ENCODE measurements around the gene TBC1D20. TPM values are rescaled to one million over a fixed set of nuclear protein-coding genes. Genes with fewer than 3 reads are reported as not detected.

The TBC1D20 gene
- total RNA-seq, 1 experiment from 2014 or later, result 32.3 TPM

- no peak for ATAC-seq
- H3K4me3 ChIP-seq (replicated peaks in 1 of 2; ENCODE audit: low read depth in 1 of 2, low read length in 2 of 2), result no peak overlapping the region
These were observed 17.2 kb upstream of the TBC1D20 start for GRCh38 chr20:479487-479886.

More at GRCh38 chr20:479487-479886, 17.2 kb upstream of the TBC1D20 start:
- no peak overlapping the region for H3K9ac ChIP-seq (ENCODE audit: low read length)
- H3K27ac ChIP-seq (ENCODE audit: low read depth, low read length), result no peak overlapping the region
- ChIA-PET POLR2A (no interaction called here), RAD21 (ENCODE audit: low non-redundant PET in 1 of 2, low total read pairs in 2 of 2, uncharacterized antibody in 2 of 2, unreplicated experiment in 2 of 2) (no interaction called here), CTCF (interaction anchor here (3.4 kb wide), 1 partner anchor 124 kb away, joined by 14 read pairs; no protein-coding TSS in a partner anchor)
- peaks cover 40 to 45% of the 10 kb centered on the region in 2 experiments for H3K36me3 ChIP-seq (ENCODE audit: control insufficient read depth in 1 of 2, insufficient read depth in 2 of 2, low read length in 2 of 2)
- no peaks in the 10 kb centered on the region for H3K4me1 ChIP-seq (ENCODE audit: control insufficient read depth in 1 of 2, insufficient read depth in 2 of 2, low read length in 2 of 2)
- TF ChIP-seq CTCF (IDR thresholded peaks at IDR 0.05 in 2 of 3, conservative IDR thresholded peaks at IDR 0.05 in 1 of 3; ENCODE audit: borderline replicate concordance in 1 of 3, insufficient read depth in 1 of 3, low read depth in 2 of 3, low read length in 2 of 3), result no peak
- TF ChIP-seq REST (IDR thresholded peaks at IDR 0.05; ENCODE audit: low read depth), result no peak
- TF ChIP-seq EZH2phosphoT487 (IDR thresholded peaks at IDR 0.05; ENCODE audit: borderline replicate concordance), result no peak
- no peak for TF ChIP-seq POLR2A (IDR thresholded peaks at IDR 0.05; ENCODE audit: borderline replicate concordance, extremely low read depth, insufficient read depth, insufficient read length)
- TF ChIP-seq SRF (IDR thresholded peaks at IDR 0.05; ENCODE audit: low read depth), result no peak
- no peak for TF ChIP-seq EZH2 (IDR thresholded peaks at IDR 0.05)
- no peak for TF ChIP-seq ZNF274 (IDR thresholded peaks at IDR 0.05; ENCODE audit: low read depth, low read length)
- TF ChIP-seq JUND (IDR thresholded peaks at IDR 0.05), result no peak
- H4K20me1 ChIP-seq (ENCODE audit: insufficient read depth), result no peaks in the 10 kb centered on the region
- no peaks in the 10 kb centered on the region for H3K9me2 ChIP-seq (ENCODE audit: insufficient read depth)
- H3K4me2 ChIP-seq (ENCODE audit: low read length), result no peak overlapping the region
- no peak overlapping the region for H2AFZ ChIP-seq (ENCODE audit: low read depth, low read length, poor library complexity, severe bottlenecking)
- intact Hi-C loops (cut with micrococcal nuclease), result loop anchor here (1.0 kb wide), 1 partner anchor 125 kb away; no protein-coding TSS in a partner anchor
- H3K9me3 ChIP-seq (ENCODE audit: control insufficient read depth in 1 of 2, insufficient read depth in 1 of 2, low read depth in 1 of 2, low read length in 2 of 2), result no peaks in the 10 kb centered on the region
- BruUV-seq (replicated peaks), result no TSS peak
- DNase-seq (ENCODE audit: low read depth, low spot score), result no peak
- H3K27me3 ChIP-seq (ENCODE audit: insufficient read depth, low read length), result no peaks in the 10 kb centered on the region
- no peaks in the 10 kb centered on the region; the same call in 1 of the 2 replicates for H3K79me2 ChIP-seq (ENCODE audit: insufficient read depth, low read length)
